HepG2 (cell line): ENCODE results near the gene ZKSCAN8. TPM values are rescaled to one million over a fixed set of nuclear protein-coding genes. Genes with fewer than 3 reads are reported as not detected.

Experiments used
- CSRNP2 ChIP-seq: sonication (generic); formaldehyde crosslinking; conservative IDR thresholded peaks from 2 replicates; pipeline ENCODE4 v1.8.0; 2022; ENCODE audit warnings: low read depth, missing genetic modification reagents
- DNMT3B ChIP-seq: conservative IDR thresholded peaks from 2 replicates; pipeline ENCODE4 v1.6.1; 2016; ENCODE audit warnings: missing biosample characterization, control low read depth
- FUBP1 ChIP-seq: sonication (generic); formaldehyde crosslinking; IDR thresholded peaks from 2 replicates; pipeline ENCODE4 v1.5.1; 2020; ENCODE audit warnings: missing genetic modification reagents, mild to moderate bottlenecking, borderline replicate concordance
- JUN ChIP-seq: sonication (generic); formaldehyde crosslinking; IDR thresholded peaks from 2 replicates; pipeline ENCODE4 v1.4.0; 2020; ENCODE audit warnings: mild to moderate bottlenecking, missing genetic modification reagents
- KDM5B ChIP-seq: sonication (generic); formaldehyde crosslinking; IDR thresholded peaks from 2 replicates; pipeline ENCODE4 v1.4.0; 2020; ENCODE audit warnings: missing genetic modification reagents, mild to moderate bottlenecking, borderline replicate concordance
- MED13 ChIP-seq: sonication (generic); formaldehyde crosslinking; IDR thresholded peaks from 2 replicates; pipeline ENCODE4 v1.5.0; 2020; ENCODE audit warnings: missing genetic modification reagents
- RFX3 ChIP-seq: IDR thresholded peaks from 2 replicates; pipeline ENCODE4 v1.6.1; 2016; ENCODE audit warnings: missing biosample characterization, missing genetic modification reagents
- RFXANK ChIP-seq: IDR thresholded peaks from 2 replicates; pipeline ENCODE4 v1.6.1; 2016
- STAT5B ChIP-seq: sonication (generic); formaldehyde crosslinking; IDR thresholded peaks from 2 replicates; pipeline ENCODE4 v1.4.0; 2020; ENCODE audit warnings: missing genetic modification reagents
- TFDP2 ChIP-seq: sonication (generic); formaldehyde crosslinking; IDR thresholded peaks from 2 replicates; pipeline ENCODE4 v1.4.0; 2020; ENCODE audit warnings: missing genetic modification reagents
- ZNF136 ChIP-seq: sonication (generic); formaldehyde crosslinking; IDR thresholded peaks from 2 replicates; pipeline ENCODE4 v1.8.1; 2022; ENCODE audit warnings: low read depth, mild to moderate bottlenecking, moderate library complexity, missing genetic modification reagents
- ZNF207 ChIP-seq: fragments of 450-650 bp; IDR thresholded peaks from 2 replicates; pipeline ENCODE4 v1.6.1; 2016; ENCODE audit warnings: antibody characterized with exemption, borderline replicate concordance
- ZNF263 ChIP-seq: sonication (generic); formaldehyde crosslinking; IDR thresholded peaks from 2 replicates; pipeline ENCODE4 v1.4.0; 2020; ENCODE audit warnings: missing genetic modification reagents
- ZNF484 ChIP-seq: sonication (generic); formaldehyde crosslinking; IDR thresholded peaks from 2 replicates; pipeline ENCODE4 v1.5.1; 2020; ENCODE audit warnings: mild to moderate bottlenecking, low read depth, missing genetic modification reagents, borderline replicate concordance
- ZNF543 ChIP-seq: sonication (generic); formaldehyde crosslinking; IDR thresholded peaks from 2 replicates; pipeline ENCODE4 v1.4.0; 2020; ENCODE audit warnings: mild to moderate bottlenecking, missing genetic modification reagents
- ZNF572 ChIP-seq: sonication (generic); formaldehyde crosslinking; IDR thresholded peaks from 2 replicates; pipeline ENCODE4 v1.5.1; 2020; ENCODE audit warnings: mild to moderate bottlenecking, missing genetic modification reagents
- ZNF577 ChIP-seq: sonication (generic); formaldehyde crosslinking; IDR thresholded peaks from 2 replicates; pipeline ENCODE4 v1.4.0; 2020; ENCODE audit warnings: mild to moderate bottlenecking, low read depth, missing genetic modification reagents, borderline replicate concordance
- ZNF703 ChIP-seq: sonication (generic); formaldehyde crosslinking; IDR thresholded peaks from 2 replicates; pipeline ENCODE4 v1.5.1; 2020; ENCODE audit warnings: missing genetic modification reagents, mild to moderate bottlenecking, moderate library complexity, borderline replicate concordance
- ZNF790 ChIP-seq: sonication (generic); formaldehyde crosslinking; IDR thresholded peaks from 2 replicates; pipeline ENCODE4 v1.8.0; 2022; ENCODE audit warnings: missing genetic modification reagents, mild to moderate bottlenecking, borderline replicate concordance
- ZNF850 ChIP-seq: sonication (generic); formaldehyde crosslinking; conservative IDR thresholded peaks from 2 replicates; pipeline ENCODE4 v1.9.0; 2021; ENCODE audit warnings: mild to moderate bottlenecking, missing genetic modification reagents
- polyA plus RNA-seq, 8 experiments: library from polyadenylated mRNA; depleted of rRNA in 3 of 8; stranded (reverse) in 7 of 8; unstranded in 1 of 8; fragments of >200 nt; fragmentation: Illumina TruSeq in 4 of 8; extraction: Trizol in 4 of 8; gene quantifications; 2 replicates each; pipeline versions ENCODE4 v1.2.1 to v1.2.3, GENCODE V29; 2011 to 2016; ENCODE audit warnings: low read depth in 4 of 8, missing spikeins in 1 of 8, mixed read lengths in 1 of 8; ENCODE audit not compliant: insufficient read depth in 1 of 8
- total RNA-seq, 5 experiments: library from RNA; depleted of rRNA; stranded (reverse); fragments of >200 nt; fragmentation: Illumina TruSeq; extraction: Trizol; gene quantifications; 2 replicates each; pipeline ENCODE4 v1.2.3, GENCODE V29; 2016; ENCODE audit warnings: low read depth in 1 of 5
- TF ChIP-seq, protein P1 (sequence below): sonication (generic); formaldehyde crosslinking; IDR thresholded peaks from 2 replicates; pipeline ENCODE4 v1.4.0; 2020; ENCODE audit warnings: missing genetic modification reagents
- TF ChIP-seq, protein P2 (sequence below): sonication (generic); formaldehyde crosslinking; IDR thresholded peaks from 2 replicates; pipeline ENCODE4 v1.4.0; 2020; ENCODE audit warnings: low read depth, mild to moderate bottlenecking, missing genetic modification reagents

Gene ZKSCAN8
- total and polyA plus RNA-seq, 2 of the 13 experiments (the other 11 are each of a cell fraction or from before 2014, with no cell fraction given): 12.4 to 20.9 TPM

- TF ChIP-seq ZNF136: peak; percentile 86; the same call in 1 of the 2 replicates
- TF ChIP-seq RFXANK (CRISPR knock-in tag): 0 out of 2 replicates have a peak, but pooled peaks have one; percentile 37
- no peak for TF ChIP-seq JUN
- no peak for TF ChIP-seq ZNF207
- no peak; the same call in 1 of the 2 replicates for TF ChIP-seq TFDP2
- peak; percentile 29; the same call in 1 of the 2 replicates for TF ChIP-seq ZNF703 (CRISPR knock-in tag)
- no peak for TF ChIP-seq ZNF577 (CRISPR knock-in tag)
- 0 out of 2 replicates have a peak, but pooled peaks have one; percentile 50 for TF ChIP-seq ZNF850 (CRISPR knock-in tag)
- TF ChIP-seq MED13 (CRISPR knock-in tag): peak; percentile 77
- TF ChIP-seq, protein P1, sequence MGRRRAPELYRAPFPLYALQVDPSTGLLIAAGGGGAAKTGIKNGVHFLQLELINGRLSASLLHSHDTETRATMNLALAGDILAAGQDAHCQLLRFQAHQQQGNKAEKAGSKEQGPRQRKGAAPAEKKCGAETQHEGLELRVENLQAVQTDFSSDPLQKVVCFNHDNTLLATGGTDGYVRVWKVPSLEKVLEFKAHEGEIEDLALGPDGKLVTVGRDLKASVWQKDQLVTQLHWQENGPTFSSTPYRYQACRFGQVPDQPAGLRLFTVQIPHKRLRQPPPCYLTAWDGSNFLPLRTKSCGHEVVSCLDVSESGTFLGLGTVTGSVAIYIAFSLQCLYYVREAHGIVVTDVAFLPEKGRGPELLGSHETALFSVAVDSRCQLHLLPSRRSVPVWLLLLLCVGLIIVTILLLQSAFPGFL (CRISPR knock-in tag): no peak
- TF ChIP-seq FUBP1 (CRISPR knock-in tag): 0 out of 2 replicates have a peak, but pooled peaks have one; percentile 30
- TF ChIP-seq ZNF790: 0 out of 2 replicates have a peak, but pooled peaks have one; percentile 29
- TF ChIP-seq DNMT3B: peak; percentile 54; the same call in 1 of the 2 replicates
- peak; percentile 99 for TF ChIP-seq KDM5B (CRISPR knock-in tag)
- peak; percentile 62 for TF ChIP-seq ZNF263 (CRISPR knock-in tag)
- no peak for TF ChIP-seq STAT5B (CRISPR knock-in tag)
- peak; percentile 76 for TF ChIP-seq ZNF543
- TF ChIP-seq ZNF572: peak; percentile 98
- no peak for TF ChIP-seq CSRNP2
- TF ChIP-seq ZNF484: 0 out of 2 replicates have a peak, but pooled peaks have one; percentile 92
- TF ChIP-seq RFX3: no peak
- TF ChIP-seq, protein P2, sequence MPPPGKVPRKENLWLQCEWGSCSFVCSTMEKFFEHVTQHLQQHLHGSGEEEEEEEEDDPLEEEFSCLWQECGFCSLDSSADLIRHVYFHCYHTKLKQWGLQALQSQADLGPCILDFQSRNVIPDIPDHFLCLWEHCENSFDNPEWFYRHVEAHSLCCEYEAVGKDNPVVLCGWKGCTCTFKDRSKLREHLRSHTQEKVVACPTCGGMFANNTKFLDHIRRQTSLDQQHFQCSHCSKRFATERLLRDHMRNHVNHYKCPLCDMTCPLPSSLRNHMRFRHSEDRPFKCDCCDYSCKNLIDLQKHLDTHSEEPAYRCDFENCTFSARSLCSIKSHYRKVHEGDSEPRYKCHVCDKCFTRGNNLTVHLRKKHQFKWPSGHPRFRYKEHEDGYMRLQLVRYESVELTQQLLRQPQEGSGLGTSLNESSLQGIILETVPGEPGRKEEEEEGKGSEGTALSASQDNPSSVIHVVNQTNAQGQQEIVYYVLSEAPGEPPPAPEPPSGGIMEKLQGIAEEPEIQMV (CRISPR knock-in tag): peak; percentile 70
Observed at GRCh38 chr6:28104392-28105244, 37.1 kb upstream of the ZKSCAN8 start (continued).
